Activated CD4-positive, alpha-beta T cell treated with anti-CD3 and anti-CD28 coated beads, Interleukin-2, amount 50 U/mL, for 16 hours (primary cell): ENCODE results near the gene SHQ1.

ENCODE experiments used
- DNase-seq: peaks from one replicate; pipeline ENCODE4 v3.0.0-alpha.2; 2020

Gene SHQ1

DNA sequence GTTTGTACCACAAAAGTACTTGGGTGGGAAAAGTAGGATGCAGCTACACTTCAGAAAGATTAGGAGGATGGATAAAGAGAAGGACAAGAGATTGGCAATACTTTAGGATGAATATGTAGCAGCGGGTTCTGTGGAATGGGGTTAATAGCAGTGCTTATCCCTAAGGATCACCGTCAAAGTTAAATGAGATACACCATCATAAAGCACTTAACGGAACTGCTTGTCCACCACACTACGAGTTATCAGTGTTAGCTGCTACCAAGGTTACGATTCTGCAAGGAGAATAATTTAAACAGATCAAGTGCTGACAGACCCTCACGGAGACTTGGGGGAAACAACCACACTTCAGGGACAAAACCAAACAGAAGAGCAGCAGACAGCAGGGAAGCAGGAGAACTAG lies 963 bp downstream of the SHQ1 start:
- no peak for DNase-seq

- no peak for DNase-seq
Observed at GRCh38 chr3:72846166-72846565, 2.1 kb downstream of the SHQ1 start.

DNA sequence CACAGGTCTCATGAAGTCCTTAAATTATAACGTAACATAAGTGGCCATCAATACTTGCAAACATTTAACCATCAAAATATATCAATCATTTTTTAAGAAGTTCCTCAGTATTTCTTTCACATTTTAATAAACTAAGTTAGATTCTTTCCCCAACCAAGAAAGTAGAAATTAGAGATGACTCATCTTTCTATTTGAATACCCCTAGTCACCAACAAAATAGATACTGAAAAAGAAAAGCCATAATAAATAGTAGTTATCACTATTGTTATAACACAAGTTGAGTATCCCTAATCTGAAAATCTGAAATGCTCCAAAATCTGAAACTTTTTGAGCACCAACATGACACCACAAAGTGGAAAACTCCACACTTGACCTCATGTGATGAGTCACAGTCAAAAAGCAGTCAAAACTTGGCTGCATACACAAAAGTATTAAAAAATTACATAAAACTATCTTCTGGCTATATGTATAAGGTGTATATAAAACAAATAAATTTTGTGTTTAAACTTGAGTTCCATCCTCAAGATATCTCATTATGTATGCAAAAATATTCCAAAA lies 3.7 kb downstream of the SHQ1 start:
- DNase-seq, result peak; percentile 73

DNA sequence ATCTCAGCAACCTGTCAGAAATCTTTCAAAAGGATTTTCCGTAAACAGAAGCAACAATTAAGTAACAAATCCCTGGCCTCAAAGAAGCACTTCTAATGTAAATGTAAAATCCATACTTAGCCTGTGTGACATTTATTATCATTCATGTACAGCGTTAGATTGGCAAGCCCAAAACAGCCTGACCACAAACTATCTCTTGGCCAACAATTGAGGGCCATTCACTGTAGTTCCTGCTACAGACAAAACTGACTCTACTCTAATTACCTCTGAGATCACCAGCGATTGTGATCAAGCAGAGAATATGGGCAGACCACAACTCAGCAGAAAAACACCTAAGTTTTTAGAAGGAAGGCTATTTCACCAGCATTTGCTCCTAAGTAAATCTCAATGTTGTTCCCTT lies 9.2 kb downstream of the SHQ1 start:
- no peak for DNase-seq

- no peak for DNase-seq
Observed at GRCh38 chr3:72836923-72837322, 11.3 kb downstream of the SHQ1 start.

GRCh38 chr3:72836416-72836815 lies 11.8 kb downstream of the SHQ1 start:
- DNase-seq, result no peak

- no peak for DNase-seq
Observed at GRCh38 chr3:72830452-72831223, 17.6 kb downstream of the SHQ1 start.

GRCh38 chr3:72829701-72830100 lies 18.5 kb downstream of the SHQ1 start:
- DNase-seq, result no peak

- DNase-seq, result peak; percentile 64
Observed at GRCh38 chr3:72821161-72821781, 27.0 kb downstream of the SHQ1 start.

DNA sequence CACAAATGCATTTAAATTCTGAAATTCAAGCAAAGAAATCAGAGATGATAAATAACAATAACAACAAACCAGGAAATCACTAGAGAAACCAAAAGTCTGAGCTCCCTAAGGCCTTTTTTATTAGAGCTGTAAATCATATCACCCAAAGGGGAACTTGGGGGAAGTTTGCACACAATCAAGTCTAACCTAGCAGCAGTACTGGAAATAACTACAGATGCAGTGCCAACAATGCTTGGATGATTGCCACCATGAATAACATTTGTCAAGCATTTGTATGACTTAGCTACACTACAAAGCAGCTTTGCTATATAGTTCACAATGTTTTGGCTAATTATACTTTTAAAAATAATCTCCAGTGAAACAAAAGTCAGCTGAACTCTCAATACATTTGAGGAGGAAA lies 27.8 kb downstream of the SHQ1 start:
- no peak for DNase-seq

- no peak for DNase-seq
Observed at GRCh38 chr3:72818905-72819304, 29.3 kb downstream of the SHQ1 start.

GRCh38 chr3:72818092-72818773 lies 30.0 kb downstream of the SHQ1 start:
- no peak for DNase-seq

GRCh38 chr3:72816862-72817355 lies 31.3 kb downstream of the SHQ1 start:
- peak; percentile 35 for DNase-seq

GRCh38 chr3:72814308-72814707 lies 33.9 kb downstream of the SHQ1 start:
- DNase-seq, result no peak

DNA sequence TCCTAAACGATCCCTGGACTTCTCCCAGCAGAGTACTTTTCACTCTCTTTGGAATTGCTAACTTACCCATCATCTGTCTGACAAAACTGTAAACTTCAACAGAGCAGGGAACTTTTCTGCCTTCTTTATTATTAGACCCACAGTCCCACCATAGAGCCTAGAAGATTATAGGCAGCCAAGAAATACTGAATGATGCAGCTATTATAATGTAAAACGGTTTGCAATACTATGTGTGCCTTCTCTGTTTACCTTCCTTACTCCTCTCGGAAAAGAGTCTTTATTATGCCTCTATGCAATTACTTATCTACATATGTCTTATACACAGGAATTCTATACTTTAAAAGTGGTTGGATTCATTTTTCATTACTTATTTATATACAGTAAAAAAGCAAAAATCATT lies 36.0 kb downstream of the SHQ1 start:
- no peak for DNase-seq

- no peak for DNase-seq
Observed at GRCh38 chr3:72811571-72811970, 36.7 kb downstream of the SHQ1 start.

- DNase-seq, result no peak
Observed at GRCh38 chr3:72810659-72811434, 37.4 kb downstream of the SHQ1 start.

GRCh38 chr3:72810063-72810462 lies 38.2 kb downstream of the SHQ1 start:
- no peak for DNase-seq

DNA sequence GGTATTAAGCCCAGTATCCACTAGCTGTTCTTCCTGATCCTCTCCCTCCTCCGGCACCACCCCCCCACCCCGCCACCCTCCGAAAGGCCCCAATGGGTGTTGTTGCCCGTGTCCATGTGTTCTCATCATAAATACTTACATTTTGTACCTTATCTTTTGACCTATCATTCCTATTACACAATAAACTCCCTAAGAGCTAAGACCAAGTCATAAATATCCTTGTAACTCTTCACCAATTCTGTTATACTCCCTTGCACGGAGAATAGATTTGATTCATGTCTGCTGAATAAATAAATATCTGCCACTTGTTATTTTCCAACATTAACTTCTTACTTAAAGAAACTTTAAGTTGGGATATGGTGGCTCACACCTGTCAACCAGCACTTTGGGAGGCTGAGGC lies 43.9 kb downstream of the SHQ1 start:
- no peak for DNase-seq

GRCh38 chr3:72803573-72803972 lies 44.7 kb downstream of the SHQ1 start:
- no peak for DNase-seq

DNA sequence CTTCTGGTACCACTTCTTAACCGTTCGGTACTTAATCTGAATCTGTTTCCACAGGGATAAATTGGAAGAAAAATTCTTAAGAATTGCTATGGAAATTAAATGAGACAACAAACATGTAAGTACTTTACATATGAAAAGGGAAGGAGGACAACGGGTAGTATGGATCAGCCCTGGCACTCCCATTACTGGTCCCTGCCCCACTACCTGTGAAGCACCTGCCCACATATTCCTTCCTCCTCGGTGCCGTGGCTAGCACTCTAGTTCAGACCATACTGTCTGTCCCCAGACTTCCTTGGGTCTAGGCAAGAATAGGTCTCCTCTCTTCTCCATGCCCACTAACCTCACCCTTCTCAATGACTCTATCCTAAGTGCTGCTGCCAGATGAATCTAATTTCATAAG lies 46.2 kb downstream of the SHQ1 start:
- DNase-seq, result no peak

- DNase-seq, result peak; percentile 19
Observed at GRCh38 chr3:72800869-72801268, 47.4 kb downstream of the SHQ1 start.
